GM19463 (cell line): Measurements from ENCODE around the gene MFAP2.

ENCODE experiments used
- ATAC-seq: cut with Tn5 transposase; IDR thresholded peaks from one replicate; pipeline ENCODE4 v1.9.1; 2021; ENCODE audit warnings: mild to moderate bottlenecking, moderate library complexity; ENCODE audit not compliant: unreplicated experiment

Gene MFAP2

DNA sequence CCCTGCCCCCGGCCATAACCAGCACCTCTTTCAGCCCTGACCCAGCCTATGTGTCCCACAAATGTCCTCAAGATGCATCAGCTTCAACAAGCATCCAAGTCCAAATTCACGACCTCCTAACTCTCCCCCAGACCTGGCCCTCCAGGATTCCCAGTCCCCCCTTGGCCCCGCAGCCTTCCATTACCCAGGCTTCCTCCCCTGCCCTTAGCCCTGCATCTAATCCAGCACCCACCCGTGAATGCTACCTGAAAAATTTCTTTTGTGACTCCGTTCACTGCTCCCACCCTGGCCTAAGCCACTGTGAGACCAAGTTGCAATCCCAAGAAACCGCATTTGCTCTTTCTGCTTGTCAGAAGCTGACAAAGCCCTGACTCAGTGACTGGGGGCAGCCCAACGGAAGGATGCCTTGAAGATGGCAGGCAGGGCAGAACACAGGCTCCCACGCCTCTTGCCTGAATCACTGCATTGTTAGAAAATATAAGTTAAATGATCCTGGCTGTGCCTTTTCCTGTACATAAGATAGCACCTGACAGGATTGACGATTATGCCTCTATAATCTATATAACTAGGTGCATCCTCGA lies 939 bp upstream of the MFAP2 start:
- no peak for ATAC-seq

DNA sequence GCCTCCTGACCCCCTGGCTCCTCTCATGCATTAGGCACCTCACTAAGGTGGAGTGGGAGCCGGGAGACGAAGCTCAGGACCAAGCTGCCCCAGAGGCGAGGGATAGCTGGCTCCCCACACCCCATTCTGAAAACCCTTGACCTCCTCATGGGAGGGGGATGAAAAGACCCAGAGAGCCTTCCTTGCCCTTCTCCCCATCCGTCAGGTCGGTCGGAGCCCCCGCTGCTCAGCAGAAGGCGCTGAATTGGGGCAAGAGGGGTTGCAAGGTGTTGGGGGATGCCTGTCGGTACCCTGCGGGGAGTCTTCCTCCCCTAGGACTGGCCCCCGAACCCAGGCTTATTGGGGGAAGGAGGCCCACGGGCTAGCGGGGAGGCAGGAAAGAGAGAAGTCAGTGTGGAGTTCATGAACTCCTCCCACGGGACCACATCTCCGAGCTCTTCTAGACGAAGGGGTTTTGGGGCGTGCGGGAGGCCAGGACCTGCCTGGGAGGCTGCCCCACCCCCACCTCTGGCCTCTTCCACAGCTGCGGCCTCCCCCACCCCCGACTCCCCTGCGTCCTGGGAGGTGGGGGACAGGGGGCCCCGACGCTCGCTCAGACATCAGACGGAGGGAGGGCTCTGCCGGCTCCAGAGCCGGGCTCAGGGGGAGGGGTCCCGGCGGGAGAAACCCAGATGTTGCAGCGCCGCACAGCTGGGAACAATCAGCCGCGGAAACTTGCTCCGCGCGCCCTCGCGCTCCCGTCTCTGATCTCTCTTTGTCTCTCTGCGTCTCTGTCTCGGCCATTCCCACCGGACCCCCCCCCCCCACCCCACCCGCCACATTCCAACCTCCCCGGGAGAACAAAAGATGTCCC lies 719 bp downstream of the MFAP2 start:
- no peak for ATAC-seq

DNA sequence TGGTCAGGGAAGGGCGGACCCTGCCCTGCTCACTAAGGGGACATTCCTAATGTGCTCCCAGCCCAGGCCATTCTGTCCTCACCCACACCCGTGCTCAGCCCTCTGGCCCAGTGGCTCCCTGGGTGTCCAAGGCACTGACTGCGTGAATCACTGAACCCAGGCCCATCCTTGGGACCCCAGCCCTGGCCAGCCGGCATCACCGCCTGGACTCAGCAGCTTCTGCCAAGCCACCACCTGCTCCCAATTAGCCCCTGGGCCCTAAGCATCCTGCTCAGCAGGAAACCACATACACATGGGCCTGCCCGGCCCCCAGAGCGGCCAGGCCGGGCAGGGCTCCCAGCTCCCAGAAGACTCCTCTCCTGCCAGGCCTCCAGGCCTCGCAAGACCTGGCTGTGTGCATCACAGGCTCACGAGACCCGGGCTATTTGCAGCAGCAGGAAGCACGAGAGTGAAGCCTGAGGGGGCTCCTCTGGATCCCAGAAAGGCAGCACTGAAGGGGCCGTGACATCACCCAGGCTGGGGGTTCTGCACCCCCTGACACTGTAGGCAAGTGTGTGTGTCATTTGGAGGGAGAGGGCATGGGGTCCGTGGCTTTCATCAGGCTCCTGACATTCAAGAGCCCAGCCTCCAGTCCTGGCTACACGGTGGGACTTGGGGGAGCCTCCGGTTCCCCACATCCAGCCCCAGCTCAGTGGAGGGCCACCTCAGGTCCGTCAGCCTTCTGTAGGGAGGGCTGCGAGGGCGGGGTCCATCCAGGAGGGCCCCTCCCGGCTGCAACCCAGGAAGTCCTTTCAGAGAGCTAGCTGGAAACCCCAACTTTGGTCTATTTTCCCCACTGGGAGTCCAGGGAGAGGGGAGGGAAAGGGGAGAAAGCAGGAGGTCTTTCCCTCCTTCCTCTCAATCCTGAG lies 1.6 kb downstream of the MFAP2 start:
- no peak for ATAC-seq

DNA sequence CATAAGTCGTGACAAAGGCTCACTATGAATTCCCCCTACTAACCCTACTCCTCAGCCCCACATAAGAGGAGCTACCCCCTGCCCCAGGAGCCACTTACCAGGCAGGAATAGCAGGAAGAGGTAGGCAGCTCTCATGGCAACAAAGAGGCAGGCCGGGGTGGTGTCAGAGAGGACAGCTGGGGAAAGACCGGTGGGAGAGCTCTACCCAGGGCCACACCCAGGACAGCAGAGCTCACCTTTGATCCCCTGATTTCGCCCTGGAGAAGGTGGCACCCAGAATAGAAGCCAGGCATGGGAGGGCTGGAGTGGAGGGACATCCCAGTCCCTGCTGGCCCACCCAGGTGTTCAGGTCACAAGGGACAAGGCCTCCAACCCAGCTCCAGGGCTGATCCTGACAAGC lies 2.3 kb downstream of the MFAP2 start:
- no peak for ATAC-seq

DNA sequence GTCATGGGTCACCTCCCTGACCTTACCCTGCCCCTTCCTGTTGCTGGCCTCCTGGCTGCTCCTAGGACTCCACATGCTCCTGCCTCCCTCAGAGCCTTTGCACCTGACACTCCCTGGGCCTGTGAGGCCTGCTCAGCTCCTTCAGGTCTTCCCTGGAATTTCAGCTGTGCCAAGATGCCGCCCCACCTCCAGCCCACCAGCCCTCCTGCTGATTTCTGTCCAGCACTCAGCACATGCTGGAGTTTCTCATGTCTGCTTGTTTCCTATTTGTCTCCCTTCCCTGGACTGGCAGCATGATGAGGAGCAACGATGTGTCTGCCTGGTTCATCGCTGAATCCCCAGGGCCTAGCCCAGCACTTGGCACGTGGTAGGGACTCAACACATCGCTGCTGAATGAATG lies 3.0 kb downstream of the MFAP2 start:
- no peak for ATAC-seq

DNA sequence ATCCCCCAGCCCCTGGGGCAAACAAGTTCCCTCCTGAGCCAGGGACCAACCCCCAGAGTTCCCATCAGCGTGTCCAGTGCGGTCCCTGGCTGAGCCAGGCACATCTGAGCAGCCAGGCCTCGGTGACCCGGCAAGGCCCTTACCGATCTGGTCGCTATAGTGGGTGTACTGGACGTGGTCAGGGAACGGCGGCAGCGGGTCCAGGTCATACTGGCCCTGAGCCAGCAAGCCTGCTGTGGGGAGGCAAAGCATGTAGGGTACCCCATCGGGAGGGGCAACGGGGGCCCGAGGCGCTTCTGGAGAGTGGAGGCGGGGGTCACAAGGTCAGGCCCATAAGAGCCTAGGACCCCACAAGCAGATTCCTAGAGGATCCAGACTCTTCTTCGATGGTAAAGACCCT lies 3.5 kb downstream of the MFAP2 start:
- ATAC-seq, result no peak

DNA sequence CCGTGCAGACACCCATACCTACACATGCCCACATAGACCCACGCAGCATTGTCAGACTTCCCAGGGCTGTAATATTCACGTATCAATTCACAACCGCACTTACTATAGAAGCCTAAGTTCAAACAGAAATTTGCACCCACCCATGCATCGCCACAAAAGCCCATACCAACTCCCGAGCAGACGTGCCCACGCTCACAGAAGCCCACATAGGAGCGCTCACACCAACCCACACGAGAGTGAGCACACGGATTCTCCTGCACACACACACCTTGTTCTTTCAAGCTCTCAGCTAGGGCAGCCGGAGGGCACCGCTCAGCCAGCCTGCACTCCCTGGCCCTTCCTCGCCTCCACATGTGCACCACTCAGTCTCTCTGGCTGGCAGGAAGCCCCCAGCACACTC lies 4.6 kb downstream of the MFAP2 start:
- ATAC-seq, result no peak

DNA sequence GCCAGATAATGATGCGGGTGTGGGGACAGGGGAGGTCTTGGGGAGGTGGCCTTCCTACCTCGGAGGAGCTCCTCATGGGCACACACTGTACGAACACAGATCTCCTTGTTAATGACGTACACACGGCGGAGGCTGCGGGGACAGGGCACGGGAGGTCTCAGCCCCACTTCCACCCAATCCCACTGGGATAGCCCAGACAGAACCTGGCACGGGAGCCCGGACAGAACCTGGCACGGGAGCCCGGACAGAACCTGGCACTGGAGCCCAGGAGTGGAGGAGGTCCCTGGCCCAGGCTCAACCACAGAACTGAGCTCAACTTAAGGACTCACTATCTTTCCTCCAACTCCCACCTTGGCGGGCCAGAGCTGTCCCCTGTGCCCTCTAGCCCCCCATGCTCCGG lies 5.2 kb downstream of the MFAP2 start:
- no peak for ATAC-seq

DNA sequence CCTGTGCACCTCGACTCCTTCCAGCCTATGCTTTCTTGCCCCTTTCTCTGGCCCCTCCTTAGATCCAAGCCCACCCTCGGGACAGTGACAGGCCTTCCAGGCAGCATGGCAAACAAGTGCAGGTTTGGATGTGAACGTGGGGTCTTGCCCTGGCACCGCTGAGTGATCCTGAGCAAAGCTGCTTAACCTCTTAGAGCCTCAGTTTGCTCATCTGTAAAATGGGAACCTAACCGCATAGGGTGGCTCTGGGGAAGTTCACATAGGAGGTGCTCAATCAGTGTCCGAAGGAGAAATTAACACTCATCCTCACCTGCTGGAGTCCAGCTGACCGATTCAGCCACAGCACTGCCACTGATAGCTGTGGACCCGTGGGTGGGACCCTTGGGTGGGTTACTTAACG lies 7.2 kb downstream of the MFAP2 start:
- ATAC-seq, result no peak

DNA sequence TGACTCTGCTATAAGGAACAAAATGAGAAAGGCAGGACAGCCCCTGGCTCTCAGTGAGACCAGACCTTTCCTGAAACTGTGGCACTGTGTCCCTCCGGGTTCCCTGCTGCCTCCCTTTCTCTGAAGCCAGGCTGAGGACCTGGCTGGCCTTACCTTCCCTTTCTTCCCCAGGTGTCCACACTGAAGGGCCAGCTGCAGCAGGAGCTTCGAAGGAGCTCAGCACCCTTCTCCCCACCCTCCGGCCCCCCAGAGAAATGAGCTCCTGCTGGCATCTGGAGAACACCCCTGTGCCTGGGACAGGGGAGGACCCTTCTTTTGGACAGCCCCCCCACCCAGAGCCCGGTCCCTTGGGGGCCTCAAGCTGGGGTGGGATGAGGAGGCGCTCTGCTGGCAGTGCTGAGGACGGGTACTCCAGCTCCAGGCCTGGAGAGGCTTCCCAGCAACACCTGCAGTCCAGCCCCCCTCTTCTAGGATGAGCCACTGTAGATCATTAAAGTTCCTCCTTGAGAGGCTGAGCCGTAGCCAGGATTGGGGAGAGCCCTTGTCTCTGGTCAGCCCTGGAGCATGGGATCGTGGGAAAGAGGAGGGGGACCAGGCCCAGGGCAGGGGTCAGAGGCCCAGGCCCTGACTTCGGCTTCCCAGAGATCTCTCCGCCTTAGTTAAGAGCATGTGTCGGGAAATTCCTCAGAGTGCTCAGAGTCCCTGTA lies 8.1 kb downstream of the MFAP2 start:
- no peak for ATAC-seq

DNA sequence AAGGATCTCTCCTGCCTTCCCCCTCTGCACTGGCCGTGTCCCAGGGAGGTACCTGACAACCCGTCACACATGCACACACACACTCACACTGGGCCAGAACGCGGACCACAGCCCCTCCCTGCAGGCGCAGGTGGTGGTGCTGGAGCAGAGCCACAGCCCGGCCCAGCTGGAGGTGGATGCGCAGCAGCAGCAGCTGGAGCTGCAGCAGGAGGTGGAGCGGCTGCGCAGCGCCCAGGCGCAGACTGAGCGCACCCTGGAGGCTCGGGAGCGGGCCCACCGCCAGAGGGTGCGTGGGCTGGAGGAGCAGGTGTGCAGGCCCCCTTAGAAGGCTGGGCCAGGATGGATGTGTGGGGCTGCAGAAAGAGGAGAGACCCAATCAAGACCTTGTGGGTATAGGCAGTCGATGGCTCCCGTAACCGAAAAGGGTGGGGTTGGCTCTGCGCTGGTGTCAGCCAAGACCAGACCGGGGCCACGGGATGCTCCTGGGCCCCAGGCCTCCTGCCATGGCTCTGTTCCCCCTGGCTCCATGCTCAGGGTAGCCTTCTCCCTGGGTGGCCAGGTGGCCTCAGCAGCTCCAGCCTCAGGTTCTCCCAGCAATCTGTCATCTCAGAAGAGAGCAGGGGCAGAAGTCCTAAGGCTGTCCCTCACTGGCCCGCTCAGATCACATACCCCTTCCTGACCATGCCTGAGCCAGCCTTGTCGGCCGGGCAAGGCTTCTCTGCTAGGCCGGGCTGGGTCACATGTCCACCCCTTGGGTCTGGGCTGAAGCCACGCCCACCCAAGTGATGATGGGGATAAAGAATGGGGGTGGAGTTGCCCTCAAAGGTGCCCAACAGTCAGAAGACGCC lies 8.9 kb downstream of the MFAP2 start:
- ATAC-seq, result no peak

DNA sequence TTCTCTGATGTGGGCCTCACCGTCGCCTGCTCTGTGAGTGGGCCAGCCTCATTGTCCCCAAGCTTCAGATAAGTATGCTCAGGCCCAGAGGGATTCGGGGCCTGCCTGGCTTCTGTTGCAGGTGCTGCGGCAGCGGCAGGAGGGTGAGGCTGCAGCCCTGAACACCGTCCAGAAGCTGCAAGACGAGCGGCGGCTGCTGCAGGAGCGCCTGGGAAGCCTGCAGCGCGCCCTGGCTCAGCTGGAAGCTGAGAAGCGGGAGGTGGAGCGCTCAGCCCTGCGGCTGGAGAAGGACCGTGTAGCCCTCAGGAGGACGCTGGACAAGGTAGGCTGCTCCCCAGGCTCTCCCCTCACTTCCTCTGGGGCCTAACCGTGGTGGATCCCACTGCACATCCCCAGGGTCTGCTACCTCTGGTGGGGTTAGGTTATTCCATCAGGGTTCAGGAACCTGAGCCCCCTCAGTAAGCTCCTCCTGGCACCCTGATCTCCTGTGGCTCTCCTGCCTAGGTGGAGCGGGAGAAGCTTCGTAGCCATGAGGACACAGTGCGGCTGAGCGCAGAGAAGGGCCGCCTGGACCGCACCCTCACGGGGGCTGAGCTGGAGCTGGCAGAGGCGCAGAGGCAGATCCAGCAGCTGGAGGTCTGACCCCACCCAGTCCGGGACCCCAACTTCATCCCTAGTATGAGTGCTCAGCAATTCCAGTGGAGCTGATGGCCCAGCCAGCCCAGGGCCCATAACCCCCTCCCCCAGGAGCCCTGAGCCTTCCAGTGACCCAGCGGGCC lies 10.1 kb downstream of the MFAP2 start:
- ATAC-seq, result no peak

DNA sequence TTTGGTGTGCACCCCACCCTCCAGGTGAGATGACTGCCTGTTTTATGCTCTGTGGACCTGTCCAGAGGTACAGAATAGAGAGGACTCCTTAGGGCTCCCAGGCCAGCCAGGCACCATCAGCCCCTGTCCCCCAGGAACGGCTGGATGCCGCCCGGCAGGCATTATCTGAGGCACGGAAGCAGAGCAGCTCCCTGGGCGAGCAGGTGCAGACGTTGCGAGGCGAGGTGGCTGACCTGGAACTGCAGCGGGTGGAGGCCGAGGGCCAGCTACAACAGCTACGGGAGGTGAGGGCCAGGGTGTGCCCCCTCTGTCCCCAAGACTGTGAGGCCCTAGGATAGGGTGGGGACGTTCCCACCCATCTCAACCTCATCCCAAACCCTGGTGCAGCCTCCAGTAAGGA lies 10.8 kb downstream of the MFAP2 start:
- no peak for ATAC-seq

DNA sequence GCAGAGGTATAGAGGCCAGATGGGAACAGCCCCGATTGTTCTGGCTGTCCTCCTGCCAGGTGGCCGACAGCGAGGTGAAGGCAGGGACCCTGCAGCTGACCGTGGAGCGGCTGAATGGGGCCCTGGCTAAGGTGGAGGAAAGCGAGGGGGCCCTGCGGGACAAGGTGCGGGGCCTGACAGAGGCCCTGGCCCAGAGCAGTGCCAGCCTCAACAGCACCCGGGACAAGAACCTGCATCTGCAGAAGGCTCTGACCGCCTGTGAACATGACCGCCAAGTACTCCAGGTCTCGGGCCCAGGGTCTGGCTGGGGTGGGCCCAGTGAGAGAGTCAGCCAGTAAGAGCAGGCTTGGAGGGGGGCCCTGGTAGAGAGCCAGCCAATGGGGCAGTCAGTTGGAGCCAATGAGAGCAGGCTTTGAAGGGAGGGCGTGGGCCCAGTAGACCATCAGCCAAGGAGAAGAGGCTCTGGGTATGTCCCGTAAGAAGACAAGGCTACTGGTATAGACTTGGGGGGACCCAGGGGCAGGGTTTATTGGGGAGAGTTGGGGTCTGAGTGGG lies 11.3 kb downstream of the MFAP2 start:
- ATAC-seq, result no peak

DNA sequence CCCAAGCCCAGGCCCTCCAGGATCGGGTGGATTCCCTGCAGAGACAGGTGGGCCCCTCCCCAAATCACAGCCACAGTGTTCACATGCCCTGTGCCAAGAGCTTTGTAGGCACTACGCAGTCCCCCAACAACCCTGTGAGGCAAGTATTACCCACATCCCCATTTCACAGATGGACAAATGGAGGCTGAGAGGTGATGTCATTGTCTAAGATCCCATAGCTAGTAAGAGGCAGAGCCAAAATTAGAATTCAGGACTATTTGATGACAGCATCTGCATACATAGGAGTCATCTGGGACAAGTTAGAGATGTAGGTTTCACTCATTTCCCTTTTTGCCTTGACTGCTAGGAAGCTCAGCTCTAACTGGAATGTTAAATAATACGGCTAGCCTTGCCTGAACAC lies 12.0 kb downstream of the MFAP2 start:
- ATAC-seq, result no peak

DNA sequence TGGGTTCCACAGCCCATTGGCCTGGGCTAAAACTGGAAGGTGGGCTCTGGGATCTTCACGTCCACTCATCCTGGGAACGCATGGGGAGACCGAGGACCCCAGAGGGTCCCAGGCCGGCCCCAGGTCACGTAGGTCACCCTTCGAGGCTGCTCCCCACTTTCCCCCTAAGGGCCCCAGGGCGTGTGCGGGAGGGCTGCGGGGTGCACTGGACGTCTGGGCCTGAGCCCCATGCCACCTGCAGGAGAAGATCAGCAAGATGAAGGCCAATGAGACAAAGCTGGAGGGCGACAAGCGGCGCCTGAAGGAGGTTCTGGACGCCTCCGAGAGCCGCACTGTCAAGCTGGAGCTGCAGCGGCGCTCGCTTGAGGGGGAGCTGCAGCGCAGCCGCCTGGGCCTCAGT lies 12.5 kb downstream of the MFAP2 start:
- no peak for ATAC-seq

DNA sequence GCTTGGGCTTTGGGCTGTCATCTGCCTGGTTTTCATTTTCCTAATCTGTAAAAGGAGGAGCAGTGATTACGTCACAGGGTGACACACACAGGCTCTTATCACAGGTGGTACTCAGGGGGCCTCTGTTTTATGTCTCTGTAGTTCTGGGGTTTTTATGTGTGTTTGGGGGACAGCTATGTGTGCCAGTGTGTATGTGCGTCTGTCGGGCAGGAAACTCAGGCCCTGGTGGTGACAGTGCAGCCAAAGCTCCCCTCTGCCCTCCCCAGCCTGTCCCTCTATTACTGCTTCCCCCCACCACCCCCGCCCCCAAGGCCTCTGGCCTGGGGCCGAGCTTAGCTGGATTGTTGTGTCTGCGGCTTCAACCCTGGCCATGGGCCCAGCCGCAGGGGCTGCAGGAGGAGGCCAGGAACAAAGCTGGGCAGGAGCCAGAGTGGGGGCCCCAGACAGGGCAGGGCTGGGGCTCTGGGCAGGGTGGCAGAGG lies 13.3 kb downstream of the MFAP2 start:
- ATAC-seq, result no peak

DNA sequence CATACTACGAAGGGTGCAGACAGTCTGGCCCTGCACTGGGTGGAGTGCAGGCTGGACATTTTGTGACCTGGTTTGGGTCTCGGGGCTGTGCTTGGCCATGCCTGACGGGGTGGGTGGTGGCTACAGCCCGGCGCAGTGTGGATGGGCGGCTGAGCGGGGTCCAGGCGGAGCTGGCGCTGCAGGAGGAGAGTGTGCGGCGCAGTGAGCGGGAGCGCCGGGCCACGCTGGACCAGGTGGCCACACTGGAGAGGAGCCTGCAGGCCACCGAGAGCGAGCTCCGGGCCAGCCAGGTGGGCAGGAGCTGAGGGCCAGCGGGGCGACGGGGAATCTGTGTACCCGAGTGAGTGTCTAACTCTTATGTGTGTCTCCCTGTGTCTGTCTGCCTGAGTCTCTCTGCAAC lies 14.1 kb downstream of the MFAP2 start:
- no peak for ATAC-seq

DNA sequence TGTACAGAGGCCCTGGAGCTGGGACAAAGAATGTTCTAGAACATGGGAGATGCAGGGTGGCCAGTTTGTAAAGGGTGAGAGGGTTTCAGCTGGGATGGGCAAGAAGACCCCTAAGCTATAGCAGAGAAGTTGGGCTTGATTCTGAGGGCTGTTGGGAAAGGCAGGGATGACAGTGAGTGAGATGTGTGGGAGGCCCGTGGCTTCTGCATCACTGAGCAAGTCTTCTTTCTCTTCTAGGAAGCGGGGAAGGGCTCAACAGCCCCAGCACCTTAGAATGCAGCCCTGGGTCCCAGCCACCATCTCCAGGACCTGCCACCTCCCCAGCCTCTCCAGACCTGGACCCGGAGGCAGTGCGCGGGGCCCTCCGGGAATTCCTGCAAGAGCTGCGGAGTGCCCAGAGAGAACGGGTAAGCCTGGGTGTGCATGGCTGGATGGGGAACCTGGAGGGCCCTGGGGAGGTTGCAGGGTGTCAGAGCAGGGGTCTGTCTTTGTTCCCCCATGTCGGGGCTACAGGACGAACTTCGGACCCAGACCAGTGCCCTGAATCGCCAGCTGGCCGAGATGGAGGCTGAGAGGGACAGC lies 14.8 kb downstream of the MFAP2 start:
- ATAC-seq, result no peak
